Measurements from ENCODE around the gene RETN. TPM values are rescaled to one million over a fixed set of nuclear protein-coding genes. Genes with fewer than 3 reads are reported as not detected.

RETN gene
- total RNA-seq, 4 donors from 2014 or later = not detected

GRCh38 chr19:7694499-7694898, 25.6 kb downstream of the RETN start:
- H3K36me3 ChIP-seq = no peaks in the 10 kb centered on the region
- no peak overlapping the region for H3K4me3 ChIP-seq
- DNase-seq = no peak
- no peaks in the 10 kb centered on the region for H3K4me1 ChIP-seq
- intact Hi-C loops (cut with DNase I; ENCODE audit: low total_unique reads) = no loop called here
- H3K9me3 ChIP-seq = no peaks in the 10 kb centered on the region
- peaks cover 0 to 4% of the 10 kb centered on the region in 2 donors for H3K27me3 ChIP-seq
- TF ChIP-seq CTCF (IDR thresholded peaks at IDR 0.05) (no peak), POLR2A (IDR thresholded peaks at IDR 0.05) (no peak)
- H3K27ac ChIP-seq = no peak overlapping the region

- TF ChIP-seq CTCF (IDR thresholded peaks at IDR 0.05) = no peak
- TF ChIP-seq POLR2A (IDR thresholded peaks at IDR 0.05) = no peak
- intact Hi-C loops (cut with DNase I; ENCODE audit: low total_unique reads) = no loop called here
- Histone ChIP-seq H3K4me3 (no peak overlapping the region), H3K9me3 (no peaks in the 10 kb centered on the region), H3K4me1 (no peaks in the 10 kb centered on the region), H3K27ac (no peak overlapping the region), H3K27me3 (no peaks in the 10 kb centered on the region), H3K36me3 (no peaks in the 10 kb centered on the region)
- DNase-seq = no peak
These were observed 29.0 kb downstream of the RETN start for GRCh38 chr19:7697721-7698287.

- Histone ChIP-seq H3K27me3 (no peaks in the 10 kb centered on the region), H3K4me1 (no peaks in the 10 kb centered on the region), H3K9me3 (no peaks in the 10 kb centered on the region), H3K4me3 (no peak overlapping the region), H3K27ac (no peak overlapping the region), H3K36me3 (no peaks in the 10 kb centered on the region)
- no peak for DNase-seq
- no peak for TF ChIP-seq CTCF (IDR thresholded peaks at IDR 0.05)
- TF ChIP-seq POLR2A (IDR thresholded peaks at IDR 0.05) = no peak
- intact Hi-C loops (cut with DNase I; ENCODE audit: low total_unique reads) = no loop called here
These were observed 29.7 kb downstream of the RETN start for GRCh38 chr19:7698583-7698982.

- Histone ChIP-seq H3K27ac (no peak overlapping the region), H3K27me3 (no peaks in the 10 kb centered on the region), H3K4me3 (no peak overlapping the region), H3K4me1 (no peaks in the 10 kb centered on the region), H3K36me3 (no peaks in the 10 kb centered on the region), H3K9me3 (no peaks in the 10 kb centered on the region)
- no peak for DNase-seq
- TF ChIP-seq POLR2A (IDR thresholded peaks at IDR 0.05) (no peak), CTCF (IDR thresholded peaks at IDR 0.05) (no peak)
- intact Hi-C loops (cut with DNase I; ENCODE audit: low total_unique reads) = no loop called here
These were observed 30.2 kb downstream of the RETN start for GRCh38 chr19:7699003-7699402.

- H3K4me1 ChIP-seq = no peaks in the 10 kb centered on the region
- no peaks in the 10 kb centered on the region for H3K27me3 ChIP-seq
- no peaks in the 10 kb centered on the region for H3K36me3 ChIP-seq
- H3K4me3 ChIP-seq = no peak overlapping the region
- no peak overlapping the region for H3K27ac ChIP-seq
- intact Hi-C loops (cut with DNase I; ENCODE audit: low total_unique reads) = no loop called here
- no peaks in the 10 kb centered on the region for H3K9me3 ChIP-seq
- TF ChIP-seq POLR2A (IDR thresholded peaks at IDR 0.05) (no peak), CTCF (IDR thresholded peaks at IDR 0.05) (no peak)
- DNase-seq = no peak
These were observed 30.9 kb downstream of the RETN start for GRCh38 chr19:7699417-7700401.
